Omental fat pad (tissue), 4 donors: Measurements from ENCODE around the gene PITX1. TPM values are rescaled to one million over a fixed set of nuclear protein-coding genes. Genes with fewer than 3 reads are reported as not detected.

Experiments
- ATAC-seq: fragments of 150-250 bp; one replicate; pipeline ENCODE4 v1.9.1; 2016; ENCODE audit warnings: mild to moderate bottlenecking, moderate library complexity; ENCODE audit not compliant: low FRiP score
- DNase-seq: peaks from one replicate; pipeline ENCODE4 v3.0.0-alpha.2; 2019; ENCODE audit warnings: low spot score
- CTCF ChIP-seq, 3 donors: fragments of 450-650 bp; IDR thresholded peaks; one replicate each; pipeline ENCODE4 v1.5.1; 2016 to 2017; ENCODE audit warnings: antibody characterized with exemption in 3 of 3, mild to moderate bottlenecking in 3 of 3, moderate library complexity in 2 of 3
- total RNA-seq, 4 donors: library from RNA; depleted of rRNA; stranded (reverse); fragments of >200 nt; gene quantifications; one replicate each; pipeline ENCODE4 v1.1.0, GENCODE V29; 2016

Gene PITX1
- total RNA-seq, 4 donors from 2014 or later = 0.74 to 3.7 (median 1.2) TPM; not detected in 1

DNA sequence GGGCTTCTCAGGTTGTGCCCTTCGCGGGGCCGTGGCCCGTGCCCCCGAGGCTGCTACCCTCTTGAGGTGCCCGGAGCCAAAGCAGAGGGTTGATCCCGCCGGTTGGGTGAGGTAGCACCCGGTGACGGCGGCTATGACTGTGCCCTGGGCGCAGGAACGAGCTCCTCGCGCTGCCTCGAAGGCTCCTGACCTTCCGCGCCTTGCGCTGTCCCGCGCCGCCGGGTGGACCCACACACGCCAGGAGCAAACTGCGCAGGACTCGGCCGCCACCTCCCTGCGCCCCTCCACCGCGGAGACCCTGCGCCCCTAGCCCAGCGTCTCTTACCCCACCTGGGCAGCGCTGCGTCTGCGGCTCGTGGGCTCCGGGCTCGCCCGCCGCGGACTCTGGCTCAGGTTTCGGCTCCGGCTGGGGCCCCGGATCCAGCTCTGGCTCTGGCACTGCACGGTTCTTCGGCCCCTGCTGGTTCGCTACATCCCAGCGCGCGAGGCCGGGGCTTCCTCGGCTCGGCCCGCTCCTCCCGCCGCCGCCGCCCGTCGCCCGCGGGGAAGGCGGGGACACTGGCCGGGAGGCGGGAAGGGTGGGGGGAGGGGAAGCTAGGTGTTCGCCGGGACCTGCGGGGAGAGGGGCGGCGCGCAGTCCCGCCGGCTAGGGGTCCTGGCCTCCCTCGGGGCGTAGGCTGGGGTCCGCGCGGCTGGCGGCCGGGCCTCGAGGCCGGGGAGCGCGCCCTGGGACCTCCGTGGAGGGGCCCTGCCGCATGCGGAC, 5.4 kb upstream of the PITX1 start:
- no peak for TF ChIP-seq CTCF (IDR thresholded peaks at IDR 0.05)
- ATAC-seq (no peak), DNase-seq (no peak)

- DNase-seq = no peak
- no peak for TF ChIP-seq CTCF (IDR thresholded peaks at IDR 0.05)
- no peak for ATAC-seq
Observed at GRCh38 chr5:135038813-135039270, 4.8 kb upstream of the PITX1 start.

DNA sequence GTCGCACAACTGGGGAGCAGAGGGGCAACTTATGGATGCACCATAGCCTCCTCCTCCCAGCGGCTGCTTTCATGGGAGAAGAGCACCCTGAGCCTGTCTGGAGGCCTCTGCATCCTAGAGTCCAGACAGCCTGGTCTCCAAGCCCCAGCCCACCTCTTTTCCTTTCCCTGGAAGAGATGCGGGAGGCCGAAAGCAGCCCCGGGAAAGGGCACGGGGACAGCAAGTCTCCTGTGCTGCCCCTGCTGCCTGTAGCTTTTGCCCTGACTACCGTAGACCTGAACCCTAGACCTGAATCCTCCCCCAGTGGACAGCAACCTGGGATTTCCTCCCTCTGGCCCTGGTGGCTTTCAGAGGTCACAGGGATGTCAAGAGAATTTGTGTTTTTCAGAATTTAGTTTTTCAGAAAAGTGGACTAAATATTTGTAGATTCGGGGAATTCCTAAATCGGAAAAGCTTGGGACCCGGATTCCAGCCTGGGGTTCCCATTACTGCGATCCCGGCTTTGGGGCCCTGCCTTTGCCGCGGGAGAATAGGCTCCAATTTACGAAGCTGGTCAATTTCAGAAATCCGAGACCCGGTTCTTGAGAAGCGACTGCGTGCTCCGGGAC, 4.3 kb upstream of the PITX1 start:
- ATAC-seq = no peak
- no peak for DNase-seq

DNA sequence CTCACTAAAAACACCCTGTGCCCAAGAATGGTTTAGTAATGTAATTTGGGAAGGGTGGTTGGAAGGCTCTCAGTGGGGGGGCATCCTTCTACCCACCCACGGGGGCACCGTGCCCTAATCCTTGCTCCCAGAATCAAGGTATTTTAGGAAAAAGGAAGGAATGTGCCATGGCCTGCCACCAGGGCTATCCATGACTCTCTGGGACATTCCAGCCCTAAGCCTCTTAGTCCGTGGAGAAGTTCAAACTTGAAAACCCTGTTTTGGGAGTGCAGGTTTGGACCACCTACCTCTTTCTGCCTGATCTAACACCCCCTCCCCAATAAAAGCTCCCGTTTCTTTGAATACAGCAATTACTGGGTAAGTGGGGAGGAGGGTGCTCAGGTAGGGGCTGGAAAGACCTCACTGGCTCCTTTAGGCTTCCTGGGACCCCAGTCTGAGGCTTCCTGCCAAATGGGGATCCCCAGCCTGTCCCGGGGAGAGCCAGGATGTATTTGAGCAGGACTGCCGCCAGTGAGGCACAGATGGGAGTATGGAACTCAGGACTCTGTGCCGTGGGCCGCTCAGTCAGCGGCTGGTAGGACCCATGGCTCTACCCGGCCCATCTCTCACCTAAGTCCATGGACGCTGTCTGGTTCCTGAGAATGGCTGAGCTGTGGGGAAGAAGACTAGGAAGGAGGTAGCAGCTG, 3.6 kb upstream of the PITX1 start:
- DNase-seq (no peak), ATAC-seq (no peak)
- TF ChIP-seq CTCF (IDR thresholded peaks at IDR 0.05) = no peak

More for the DNA sequence above, 4.3 kb upstream of the PITX1 start:
- TF ChIP-seq CTCF (IDR thresholded peaks at IDR 0.05) = no peak

- DNase-seq = no peak
- TF ChIP-seq CTCF (IDR thresholded peaks at IDR 0.05) = no peak
- ATAC-seq = no peak
Observed at GRCh38 chr5:135036405-135036804, 2.4 kb upstream of the PITX1 start.

- no peak for ATAC-seq
- no peak for DNase-seq
- no peak for TF ChIP-seq CTCF (IDR thresholded peaks at IDR 0.05)
Observed at GRCh38 chr5:135035678-135036030, 1.6 kb upstream of the PITX1 start.
